DND-41 (cell line): ENCODE measurements around the gene TMEM121B.
A peak's percentile ranks its signal among the peaks of the same experiment; 100 is the strongest.

ENCODE experiments used
- ATAC-seq: fragments of 200-7000 bp; cut with Tn5 transposase; 3 replicates; pipeline ENCODE4 v1.9.1; 2021; ENCODE audit warnings: low read depth; ENCODE audit not compliant: insufficient read depth
- DNase-seq: peaks from one replicate; pipeline ENCODE4 v3.0.0-alpha.2; 2020
- H2AFZ ChIP-seq: 2 replicates; pipeline ENCODE4 v1.6.0; 2012; ENCODE audit warnings: low read depth, low read length
- H3K27ac ChIP-seq: 2 replicates; pipeline ENCODE4 v1.5.1; 2012; ENCODE audit warnings: low read length, inconsistent platforms
- H3K27me3 ChIP-seq: fragments of 200-600 bp; sonication (generic); 2 replicates; pipeline ENCODE4 v1.6.0; 2012; ENCODE audit warnings: low read length, mild to moderate bottlenecking, inconsistent platforms; ENCODE audit not compliant: insufficient read depth, poor library complexity
- H3K36me3 ChIP-seq: 2 replicates; pipeline ENCODE4 v1.5.1; 2012; ENCODE audit warnings: low read length, inconsistent platforms; ENCODE audit not compliant: insufficient read depth
- H3K4me1 ChIP-seq: 2 replicates; pipeline ENCODE4 v1.5.1; 2012; ENCODE audit warnings: mild to moderate bottlenecking, low read length; ENCODE audit not compliant: insufficient read depth
- H3K4me2 ChIP-seq: 2 replicates; pipeline ENCODE4 v1.6.0; 2012; ENCODE audit warnings: mild to moderate bottlenecking, moderate library complexity, low read length, inconsistent platforms; ENCODE audit not compliant: insufficient read depth
- H3K4me3 ChIP-seq, 2 experiments: fragments of 200-600 bp in 1 of 2; shearing (Covaris generic) in 1 of 2; 2 replicates each; pipeline ENCODE4 v1.5.1; 2012 to 2016; ENCODE audit warnings: inconsistent platforms in 2 of 2, low read length in 2 of 2, mild to moderate bottlenecking in 2 of 2, low read depth in 1 of 2, moderate library complexity in 1 of 2
- H3K79me2 ChIP-seq: 2 replicates; pipeline ENCODE4 v1.6.0; 2012; ENCODE audit warnings: low read length, inconsistent platforms; ENCODE audit not compliant: insufficient read depth
- H3K9ac ChIP-seq: 2 replicates; pipeline ENCODE4 v1.6.0; 2012; ENCODE audit warnings: low read depth, mild to moderate bottlenecking, inconsistent platforms, low read length, moderate library complexity
- H3K9me3 ChIP-seq: 2 replicates; pipeline ENCODE4 v1.5.1; 2012; ENCODE audit warnings: low read length, moderate library complexity, mild to moderate bottlenecking, inconsistent platforms; ENCODE audit not compliant: insufficient read depth, severe bottlenecking
- H4K20me1 ChIP-seq: 2 replicates; pipeline ENCODE4 v1.6.0; 2012; ENCODE audit warnings: low read length; ENCODE audit not compliant: insufficient read depth
- EZH2 ChIP-seq: IDR thresholded peaks from 3 replicates; pipeline ENCODE4 v1.6.1; 2012; ENCODE audit warnings: borderline replicate concordance, low read depth, mild to moderate bottlenecking, moderate library complexity, low read length, inconsistent platforms; ENCODE audit not compliant: severe bottlenecking
- TF ChIP-seq, protein P1 (sequence below): IDR thresholded peaks from 2 replicates; pipeline ENCODE4 v1.5.1; 2012; ENCODE audit warnings: borderline replicate concordance, low read length, moderate library complexity, mild to moderate bottlenecking; ENCODE audit not compliant: poor library complexity, severe bottlenecking; ENCODE audit errors: extremely low read depth

The TMEM121B gene

DNA sequence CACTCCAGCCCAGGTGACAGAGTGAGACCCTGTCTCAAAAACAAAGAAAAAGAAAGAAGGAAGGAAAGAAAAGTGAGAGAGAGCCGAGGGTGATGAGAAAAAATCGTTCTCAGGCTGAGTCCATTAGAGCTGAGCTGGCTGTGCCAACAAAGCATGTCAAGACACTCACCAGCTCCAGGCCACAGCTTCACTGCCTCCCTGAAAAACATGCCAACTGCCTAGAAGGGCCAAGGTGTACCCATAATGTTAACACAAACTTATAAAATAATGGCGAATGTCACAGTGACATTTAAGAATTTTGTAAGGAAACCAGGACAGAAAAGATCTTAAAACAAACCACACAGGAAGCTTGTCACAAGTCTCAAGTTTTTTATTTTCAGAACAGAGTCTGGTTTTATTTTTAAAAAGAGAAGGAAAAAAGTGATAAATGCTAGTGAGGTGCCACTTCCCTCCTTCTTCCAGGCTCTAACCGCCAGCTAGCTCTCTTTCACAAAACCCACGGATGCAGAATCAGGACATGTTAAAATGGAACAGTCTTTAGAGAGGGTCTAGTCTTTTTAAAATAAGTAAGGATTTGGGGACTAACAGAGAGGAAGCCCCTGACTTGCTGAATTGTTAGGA lies 5.1 kb downstream of the TMEM121B start:
- peak overlapping the region; percentile 87 for H3K27ac ChIP-seq
- H3K4me2 ChIP-seq, result peak overlapping the region; percentile 47
- no peaks in the 10 kb centered on the region for H3K79me2 ChIP-seq
- TF ChIP-seq, protein P1, sequence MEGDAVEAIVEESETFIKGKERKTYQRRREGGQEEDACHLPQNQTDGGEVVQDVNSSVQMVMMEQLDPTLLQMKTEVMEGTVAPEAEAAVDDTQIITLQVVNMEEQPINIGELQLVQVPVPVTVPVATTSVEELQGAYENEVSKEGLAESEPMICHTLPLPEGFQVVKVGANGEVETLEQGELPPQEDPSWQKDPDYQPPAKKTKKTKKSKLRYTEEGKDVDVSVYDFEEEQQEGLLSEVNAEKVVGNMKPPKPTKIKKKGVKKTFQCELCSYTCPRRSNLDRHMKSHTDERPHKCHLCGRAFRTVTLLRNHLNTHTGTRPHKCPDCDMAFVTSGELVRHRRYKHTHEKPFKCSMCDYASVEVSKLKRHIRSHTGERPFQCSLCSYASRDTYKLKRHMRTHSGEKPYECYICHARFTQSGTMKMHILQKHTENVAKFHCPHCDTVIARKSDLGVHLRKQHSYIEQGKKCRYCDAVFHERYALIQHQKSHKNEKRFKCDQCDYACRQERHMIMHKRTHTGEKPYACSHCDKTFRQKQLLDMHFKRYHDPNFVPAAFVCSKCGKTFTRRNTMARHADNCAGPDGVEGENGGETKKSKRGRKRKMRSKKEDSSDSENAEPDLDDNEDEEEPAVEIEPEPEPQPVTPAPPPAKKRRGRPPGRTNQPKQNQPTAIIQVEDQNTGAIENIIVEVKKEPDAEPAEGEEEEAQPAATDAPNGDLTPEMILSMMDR, result no peak
- TF ChIP-seq EZH2, result no peak
- peaks cover 59% of the 10 kb centered on the region for H3K4me1 ChIP-seq
- H3K4me3 ChIP-seq, result peak overlapping the region in 1 of 2 experiments; percentile 11; a peak in 1 of 4 replicates
- ATAC-seq, result peak; percentile 52
- peak; percentile 26 for DNase-seq
- H4K20me1 ChIP-seq, result no peaks in the 10 kb centered on the region; the same call in 1 of the 2 replicates
- peaks cover 2% of the 10 kb centered on the region for H3K27me3 ChIP-seq
- H3K36me3 ChIP-seq, result no peaks in the 10 kb centered on the region
- peak overlapping the region; percentile 33 for H3K9ac ChIP-seq
- no peaks in the 10 kb centered on the region for H3K9me3 ChIP-seq
- H2AFZ ChIP-seq, result no peak overlapping the region

DNA sequence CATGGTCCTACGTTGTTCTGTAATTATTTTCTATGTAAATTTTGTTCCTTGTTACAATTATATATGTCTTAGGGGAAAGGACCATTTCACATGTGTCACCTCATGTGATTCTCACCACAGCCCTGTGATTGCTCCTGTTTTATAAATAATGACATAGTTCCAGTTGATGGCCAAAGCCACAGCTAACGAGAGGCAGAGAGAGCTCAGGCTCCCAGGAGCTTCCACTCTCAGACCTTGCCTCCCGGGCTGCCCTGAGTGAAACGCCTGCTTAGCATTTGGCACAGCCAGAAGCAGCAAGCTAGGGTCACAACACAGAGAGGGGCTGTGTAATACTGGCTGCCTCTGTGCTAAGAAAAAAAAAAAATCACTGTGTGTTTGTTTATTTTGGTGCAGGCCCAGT lies 5.9 kb downstream of the TMEM121B start:
- no peaks in the 10 kb centered on the region for H3K27me3 ChIP-seq
- H3K4me3 ChIP-seq, result no peak overlapping the region
- no peaks in the 10 kb centered on the region; the same call in 1 of the 2 replicates for H4K20me1 ChIP-seq
- peak overlapping the region; percentile 33; the same call in 1 of the 2 replicates for H3K9ac ChIP-seq
- H3K4me1 ChIP-seq, result peaks cover 59% of the 10 kb centered on the region
- peak overlapping the region; percentile 87 for H3K27ac ChIP-seq
- H3K36me3 ChIP-seq, result no peaks in the 10 kb centered on the region
- peak overlapping the region; percentile 30 for H3K4me2 ChIP-seq
- no peaks in the 10 kb centered on the region for H3K79me2 ChIP-seq
- no peak for DNase-seq
- no peak for ATAC-seq
- no peak overlapping the region for H2AFZ ChIP-seq
- H3K9me3 ChIP-seq, result no peaks in the 10 kb centered on the region
- TF ChIP-seq, protein P1, result no peak
- no peak for TF ChIP-seq EZH2

- peak overlapping the region; percentile 87 for H3K27ac ChIP-seq
These were observed 6.3 kb downstream of the TMEM121B start for GRCh38 chr22:17114898-17115235.

More at GRCh38 chr22:17114898-17115235, 6.3 kb downstream of the TMEM121B start:
- DNase-seq (no peak), ATAC-seq (no peak)
- peaks cover 59% of the 10 kb centered on the region for H3K4me1 ChIP-seq
- TF ChIP-seq, protein P1, result no peak
- TF ChIP-seq EZH2, result no peak
- H4K20me1 ChIP-seq, result no peaks in the 10 kb centered on the region; the same call in 1 of the 2 replicates
- no peak overlapping the region for H2AFZ ChIP-seq
- H3K9me3 ChIP-seq, result no peaks in the 10 kb centered on the region
- H3K36me3 ChIP-seq, result peaks cover 1% of the 10 kb centered on the region; the same call in 1 of the 2 replicates
- H3K79me2 ChIP-seq, result no peaks in the 10 kb centered on the region
- no peak overlapping the region for H3K9ac ChIP-seq
- H3K4me2 ChIP-seq, result 0 out of 2 replicates have a peak overlapping the region, but pooled peaks have one; percentile 30
- H3K4me3 ChIP-seq, result no peak overlapping the region
- H3K27me3 ChIP-seq, result no peaks in the 10 kb centered on the region
